ENCODE measurements around the gene SHFL. TPM values are rescaled to one million over a fixed set of nuclear protein-coding genes. Genes with fewer than 3 reads are reported as not detected.

SHFL gene
- total and polyA plus RNA-seq, 2 of the 8 experiments (the other 6 are each of a cell fraction or from before 2014, with no cell fraction given): 25.3 to 37.1 TPM

GRCh38 chr19:10126213-10126639 lies 40.1 kb downstream of the SHFL start:
- DNase-seq (ENCODE audit: low read depth in 1 of 2, low spot score in 2 of 2) (no peak), FAIRE-seq (no peak)
- 93% methylated on average over 4 of the region's 4 CpGs; no CpG with 5 or more reads in 1 of the 2 experiments for WGBS, 2 experiments (ENCODE audit: extremely low coverage in 1 of 2, insufficient coverage in 1 of 2, insufficient read length in 1 of 2, insufficient replicate concordance in 2 of 2, low coverage in 1 of 2, low lambda C conversion rate in 2 of 2, missing lambda C conversion rate in 1 of 2)
- Histone ChIP-seq H2AK5ac (ENCODE audit: low read depth, low read length) (no peak overlapping the region), H2BK20ac (ENCODE audit: low read length) (no peak overlapping the region), H4K8ac (ENCODE audit: extremely low read depth, insufficient read depth, low read length) (no peak overlapping the region), H3K4me3 (ENCODE audit: extremely low read depth in 1 of 4, insufficient read depth in 2 of 4, low read depth in 3 of 4, low read length in 4 of 4) (no peak overlapping the region), H3K36me3 (ENCODE audit: control insufficient read depth in 2 of 4, insufficient read depth in 4 of 4, low read length in 3 of 4) (peaks cover 0 to 7% (median 0%) of the 10 kb centered on the region in 4 experiments; a peak in 1 of 8 replicates), H2AFZ (ENCODE audit: low read length) (no peak overlapping the region), H3K18ac (ENCODE audit: extremely low read depth, low read length) (no peak overlapping the region), H3K79me1 (ENCODE audit: low read depth, low read length) (no peaks in the 10 kb centered on the region), H3K14ac (ENCODE audit: insufficient read length) (no peak overlapping the region), H4K20me1 (replicated peaks in 1 of 2; ENCODE audit: control insufficient read depth in 1 of 2, insufficient read depth in 2 of 2, low read length in 2 of 2) (peaks cover 0 to 1% of the 10 kb centered on the region in 2 experiments), H3K4ac (replicated peaks; ENCODE audit: insufficient read length, low read depth, low read length) (no peak overlapping the region), H2BK5ac (ENCODE audit: low read depth, low read length) (no peak overlapping the region), H4K5ac (ENCODE audit: insufficient read length, low read depth, low read length) (no peak overlapping the region), H3K27me3 (replicated peaks in 1 of 4; ENCODE audit: control insufficient read depth in 3 of 4, extremely low read depth in 1 of 4, insufficient read depth in 3 of 4, low read length in 3 of 4) (no peaks in the 10 kb centered on the region), H3K56ac (replicated peaks; ENCODE audit: insufficient read length, low read depth, low read length) (no peak overlapping the region), H3K4me2 (ENCODE audit: insufficient read depth in 1 of 2, low read depth in 2 of 2, low read length in 2 of 2) (no peak overlapping the region), H3K23ac (ENCODE audit: insufficient read length) (no peak overlapping the region), H3K9ac (replicated peaks in 1 of 4; ENCODE audit: extremely low read depth in 1 of 4, low read depth in 3 of 4, low read length in 3 of 4) (no peak overlapping the region), H2BK15ac (ENCODE audit: low read length) (no peak overlapping the region), H2BK120ac (replicated peaks; ENCODE audit: low read depth, low read length) (no peak overlapping the region), H3K79me2 (ENCODE audit: control insufficient read depth in 1 of 2, insufficient read depth in 2 of 2, low read length in 2 of 2) (no peaks in the 10 kb centered on the region), H3K4me1 (replicated peaks in 1 of 4; ENCODE audit: control insufficient read depth in 3 of 4, insufficient read depth in 4 of 4, low read length in 3 of 4) (no peaks in the 10 kb centered on the region), H3K23me2 (ENCODE audit: low read depth, low read length) (no peaks in the 10 kb centered on the region), H3K9me3 (ENCODE audit: insufficient read depth in 2 of 2, low read depth in 1 of 2, low read length in 1 of 2) (no peaks in the 10 kb centered on the region), H4K91ac (replicated peaks; ENCODE audit: insufficient read length, low read length) (no peak overlapping the region), H2BK12ac (ENCODE audit: low read depth, low read length) (no peak overlapping the region), H3K27ac (ENCODE audit: low read depth, low read length) (no peak overlapping the region)
- POLR2A ChIA-PET (ENCODE audit: partially characterized antibody): interaction anchor here (0.6 to 29.1 kb wide), 4 partner anchors 16 to 271 kb away, joined by 3 to 412 read pairs (median 3); partner anchors contain the start of genes ANGPTL6, P2RY11 and PPAN
- CTCF ChIA-PET (ENCODE audit: partially characterized antibody): interaction anchor here (0.7 kb wide), 1 partner anchor 27 kb away, joined by 3 read pairs; no protein-coding TSS in a partner anchor
- TF ChIP-seq TEAD4 (IDR thresholded peaks at IDR 0.05; ENCODE audit: low read depth, low read length) (no peak), HDAC6 (IDR thresholded peaks at IDR 0.05; ENCODE audit: low read depth, low read length) (no peak), MAFK (IDR thresholded peaks at IDR 0.05; ENCODE audit: low read depth, low read length) (no peak), FOSL1 (IDR thresholded peaks at IDR 0.05; ENCODE audit: insufficient read depth, low read depth, low read length) (no peak), PHF8 (conservative IDR thresholded peaks at IDR 0.05; ENCODE audit: low read depth, low read length) (no peak), GTF2F1 (IDR thresholded peaks at IDR 0.05; ENCODE audit: borderline replicate concordance, low read depth, low read length) (no peak), ZNF274 (IDR thresholded peaks at IDR 0.05; ENCODE audit: borderline replicate concordance, extremely low read depth, low read length) (no peak), TAF1 (IDR thresholded peaks at IDR 0.05; ENCODE audit: low read depth, low read length) (no peak)
